Transverse colon (tissue), 4 donors: ENCODE results near the gene TRIP6.

Source experiments
- CTCF ChIP-seq, 5 experiments: fragments of 200-600 bp in 3 of 5; fragments of 450-650 bp in 2 of 5; sonication (generic) in 3 of 5; IDR thresholded peaks; 1 replicate in 2 of 5; 2 replicates in 3 of 5; pipeline ENCODE4 v1.5.1; 2016 to 2017; ENCODE audit warnings: antibody characterized with exemption in 5 of 5, inconsistent platforms in 3 of 5, mild to moderate bottlenecking in 2 of 5, moderate library complexity in 1 of 5
- POLR2AphosphoS5 ChIP-seq, 3 donors: sonication (generic); formaldehyde crosslinking; IDR thresholded peaks; one replicate each; pipeline ENCODE4 v1.6.1; 2016; ENCODE audit warnings: antibody characterized with exemption in 3 of 3

GRCh38 chr7:100899432-100899831 lies 32.2 kb downstream of the TRIP6 start:
- TF ChIP-seq POLR2AphosphoS5 (IDR thresholded peaks at IDR 0.05) (no peak), CTCF (IDR thresholded peaks at IDR 0.05) (no peak)
